NCI-H1105 (cell line): ENCODE results near the gene GBX2.
"Not testable (repeated sequence)": the region's sequence is repeated elsewhere in the genome, so short reads cannot be mapped to it uniquely, and the experiment has no call there.

ENCODE experiments used
- DNase-seq: peaks from one replicate; lab custom pipeline; 2025; lab: John Stamatoyannopoulos, UW

GBX2 gene

DNA sequence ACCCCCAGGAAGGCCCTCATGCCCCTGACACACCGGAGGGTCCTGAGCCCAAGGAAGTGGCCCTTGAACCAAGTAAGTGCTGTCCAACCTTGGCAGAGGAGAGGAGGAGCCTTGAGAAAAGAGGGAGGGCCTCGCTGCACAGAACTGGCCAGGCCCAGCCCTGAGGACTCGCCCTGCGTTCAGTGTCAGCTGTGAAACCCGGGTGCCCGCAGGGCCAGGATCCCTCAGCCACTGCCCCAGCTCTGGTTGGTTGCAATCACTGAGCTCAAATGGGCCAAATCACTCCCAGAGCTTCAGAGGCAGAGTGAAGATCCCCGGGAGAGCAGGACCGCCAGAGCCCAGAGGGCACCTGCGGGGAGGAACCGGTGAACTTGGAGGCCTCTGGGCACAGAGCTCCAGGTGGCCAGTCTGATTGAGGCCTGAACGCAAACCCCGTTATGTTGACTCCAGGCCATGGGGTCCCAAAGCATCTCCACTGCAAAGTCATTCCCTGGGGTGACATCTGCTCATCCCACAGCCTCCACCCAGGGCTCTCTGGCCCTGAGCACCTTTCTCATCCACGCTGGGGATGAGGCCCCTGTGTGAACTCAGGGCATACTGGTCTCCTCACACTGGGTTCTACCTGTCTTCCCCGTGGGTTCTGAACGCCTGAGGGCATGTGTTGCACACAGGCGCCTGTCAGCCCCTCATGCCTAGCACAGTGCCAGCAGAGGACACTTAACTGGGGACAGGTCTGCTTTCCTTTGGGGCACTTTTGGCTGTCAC, 11.9 kb downstream of the GBX2 start:
- DNase-seq: no peak

DNA sequence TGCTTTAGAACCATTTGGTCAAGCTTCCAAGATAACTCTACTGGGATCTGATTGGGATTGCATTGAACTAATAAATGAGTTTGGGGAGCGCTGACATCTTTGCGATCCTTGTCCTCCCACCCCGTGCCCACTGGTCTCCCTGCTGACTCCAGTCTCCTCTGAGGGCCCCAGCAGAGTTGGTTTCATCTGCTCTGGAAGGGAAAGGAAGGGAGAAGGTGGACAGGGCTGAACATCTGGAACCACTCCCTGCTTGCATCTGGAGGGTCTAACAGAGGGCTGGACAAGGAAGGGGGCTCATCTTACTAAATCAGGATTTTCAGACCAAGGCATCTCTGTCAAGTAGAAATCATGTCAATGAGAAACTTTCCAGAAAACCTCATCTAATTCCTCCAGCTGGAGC, 12.8 kb downstream of the GBX2 start:
- no peak for DNase-seq

DNA sequence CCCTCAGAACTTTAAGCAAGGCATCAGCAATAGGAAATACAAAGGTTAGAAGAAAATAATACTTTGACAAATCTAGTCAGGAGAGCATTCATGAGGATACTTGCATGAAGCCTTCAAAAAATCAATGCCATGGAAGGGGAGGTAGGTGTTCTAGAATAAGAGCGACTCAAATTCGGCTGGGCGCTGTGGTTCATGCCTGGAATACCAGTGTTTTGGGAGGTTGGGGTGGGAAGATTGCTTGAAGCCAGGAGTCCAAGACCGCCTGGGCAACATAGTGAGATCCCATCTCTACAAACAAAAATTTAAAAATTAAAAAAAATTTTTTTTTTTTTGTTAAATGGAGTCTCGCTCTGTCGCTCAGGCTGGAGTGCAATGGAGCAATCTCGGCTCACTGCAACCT, 21.8 kb downstream of the GBX2 start:
- DNase-seq: no peak

DNA sequence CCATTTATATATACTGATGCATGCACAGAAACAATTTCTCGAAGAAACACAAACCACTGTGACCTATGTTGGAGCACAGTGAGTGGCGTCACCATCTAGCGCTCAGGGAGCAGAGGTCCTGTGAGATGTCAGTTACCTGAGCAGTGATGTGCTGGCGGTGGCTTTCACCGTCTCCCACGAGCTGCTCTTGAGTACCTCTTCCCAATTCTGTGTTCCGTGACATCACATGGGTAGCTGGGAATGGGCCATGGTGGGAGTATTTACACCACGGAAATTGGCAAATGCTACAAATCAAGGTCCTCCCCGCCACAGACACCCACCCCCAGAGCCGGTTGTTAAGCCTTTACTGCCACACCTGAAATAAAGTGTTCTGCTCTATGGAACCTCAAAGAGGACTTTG, 24.4 kb downstream of the GBX2 start:
- no peak for DNase-seq

DNA sequence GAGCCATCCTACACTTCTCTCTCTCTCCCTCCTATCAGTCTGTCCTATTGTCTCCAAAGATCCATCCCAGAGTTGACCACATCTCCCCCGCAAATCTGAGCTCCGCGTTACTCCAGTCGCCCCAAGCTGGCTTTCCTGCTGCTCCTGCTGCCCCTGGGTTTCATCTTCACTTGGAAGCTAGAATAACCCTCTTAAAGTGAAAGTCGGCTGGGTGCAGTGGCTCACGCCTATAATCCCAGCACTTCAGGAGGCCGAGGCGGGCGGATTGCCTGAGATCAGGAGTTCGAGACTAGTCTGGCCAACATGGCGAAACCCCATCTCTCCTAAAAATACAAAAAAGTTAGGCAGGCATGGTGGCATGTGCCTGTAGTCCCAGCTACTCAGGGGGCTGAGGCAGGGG, 26.6 kb downstream of the GBX2 start:
- not testable (repeated sequence) for DNase-seq

DNA sequence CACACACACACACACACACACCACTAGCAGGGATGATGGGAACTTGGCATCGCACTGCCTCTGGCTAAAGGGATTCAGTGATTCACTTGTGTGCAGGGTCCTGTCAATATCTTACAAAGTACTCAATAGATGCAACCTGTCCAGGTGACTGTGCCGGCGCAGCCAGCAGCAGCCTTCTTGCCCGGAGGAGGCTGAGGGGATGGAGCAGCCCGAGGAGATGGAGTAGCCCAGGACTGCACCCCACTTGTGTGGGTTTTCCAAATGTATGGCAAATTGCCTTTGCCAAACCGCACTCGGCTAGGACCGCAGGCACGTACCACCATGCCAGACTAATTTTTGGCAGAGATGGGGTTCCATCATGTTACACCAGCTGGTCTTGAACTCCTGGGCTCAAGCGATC, 31.1 kb downstream of the GBX2 start:
- DNase-seq: no peak

DNA sequence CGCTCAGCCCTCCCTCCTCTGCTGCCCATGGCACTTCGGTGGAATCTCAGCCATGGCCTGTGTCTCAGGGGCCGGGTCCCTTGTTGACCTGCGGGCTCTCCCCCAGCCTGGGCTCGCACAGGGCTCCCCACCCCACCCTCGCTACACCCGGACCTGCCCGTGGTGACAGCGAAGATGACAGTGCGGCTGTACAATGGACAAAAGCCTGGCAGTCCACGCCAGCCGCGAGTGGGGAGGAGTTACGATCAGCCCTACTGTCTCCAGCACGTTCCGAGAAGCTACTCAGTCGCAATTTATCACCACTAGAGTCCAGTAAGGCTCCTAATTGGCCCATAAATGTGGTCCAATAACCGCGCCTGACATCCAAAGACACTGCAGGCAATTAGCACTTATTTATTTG, 31.6 kb downstream of the GBX2 start:
- no peak for DNase-seq

DNA sequence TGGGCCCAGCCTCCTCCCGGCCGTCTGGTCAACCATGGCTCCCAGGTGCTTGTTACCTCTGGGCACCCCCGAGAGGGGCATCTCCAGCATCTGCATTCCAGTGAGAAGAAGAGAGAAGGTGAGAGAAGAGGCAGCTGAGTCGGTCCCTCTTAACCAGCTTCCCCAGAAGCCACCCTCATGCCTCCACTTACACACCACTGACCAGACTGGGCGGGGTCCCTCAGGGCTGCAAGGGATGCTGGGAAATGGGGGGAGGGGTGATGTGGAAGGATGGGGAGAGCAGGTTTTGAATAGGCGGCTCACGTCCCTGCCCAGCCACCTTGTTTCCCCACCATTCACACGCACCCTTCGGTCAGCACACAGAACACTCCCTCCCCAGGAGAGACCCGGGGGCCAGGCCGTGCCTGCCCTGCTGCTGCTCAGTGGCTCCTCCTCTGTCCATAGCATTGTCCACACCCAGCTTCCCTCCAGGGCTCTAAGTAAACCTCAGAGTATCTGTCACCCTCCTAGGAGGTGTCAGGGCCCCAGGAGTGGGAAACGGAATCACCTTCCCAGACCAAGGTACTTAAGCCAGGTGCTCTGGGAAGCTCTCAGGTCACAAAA, 34.7 kb downstream of the GBX2 start:
- no peak for DNase-seq

DNA sequence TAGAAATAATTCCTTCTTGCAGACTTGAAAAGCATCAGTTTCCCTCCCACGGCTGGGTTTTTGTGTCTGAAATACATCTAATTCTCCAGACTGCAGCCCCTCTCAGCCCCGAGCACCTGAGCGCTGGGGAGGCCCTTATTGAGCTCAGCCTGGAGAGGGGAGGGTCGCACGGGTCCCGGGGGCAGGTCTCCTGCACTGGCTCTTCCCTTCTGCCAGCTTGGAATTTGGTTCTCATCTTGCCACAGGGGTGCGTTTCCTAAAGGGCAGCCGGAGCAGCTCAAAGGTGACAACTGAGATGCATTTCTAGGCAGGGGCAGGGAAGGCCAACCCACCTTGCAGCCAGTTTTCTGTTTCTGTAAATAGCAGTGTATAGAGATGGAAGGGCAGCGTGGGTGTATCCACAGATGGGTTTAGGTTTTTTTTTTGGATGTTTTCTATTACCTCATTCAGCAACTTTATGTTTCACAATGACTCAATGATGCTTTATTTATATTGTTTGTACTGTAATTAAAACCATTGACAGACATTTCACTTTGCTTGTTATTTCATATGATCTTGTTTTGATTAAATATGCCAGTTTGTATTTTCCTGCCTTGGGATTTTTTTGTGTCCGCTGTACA, 37.0 kb downstream of the GBX2 start:
- DNase-seq: no peak

DNA sequence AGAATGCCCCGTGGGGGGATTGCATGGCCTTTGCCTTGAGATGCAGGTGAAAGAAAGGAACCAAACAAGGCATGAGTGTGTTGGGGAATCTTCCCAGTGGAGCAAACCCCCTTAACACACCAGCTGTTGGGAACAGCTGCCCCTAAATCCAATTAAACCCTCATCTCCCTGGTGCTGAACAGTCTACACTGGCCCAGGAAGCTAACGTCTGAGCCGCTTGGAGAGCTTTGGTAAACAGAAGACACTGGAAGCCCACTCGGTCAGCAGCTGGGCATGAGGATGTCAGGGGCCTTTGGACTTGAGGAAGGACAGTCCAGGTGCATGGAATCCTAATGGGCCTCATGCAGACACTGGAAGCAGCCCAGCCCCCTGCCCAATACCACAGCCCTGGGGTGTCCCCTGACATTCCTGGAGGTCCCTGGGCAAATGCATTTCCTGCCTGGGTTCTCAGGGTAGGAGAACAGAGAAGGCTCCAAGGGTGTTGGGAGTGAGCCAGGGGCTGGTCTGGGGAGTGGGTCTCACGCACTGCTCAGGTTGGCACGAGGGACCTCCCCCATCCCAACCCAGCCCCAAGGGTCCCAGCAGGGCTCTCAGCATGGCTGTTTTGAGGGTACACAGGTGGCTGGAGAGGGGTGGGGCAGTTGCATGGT, 37.7 kb downstream of the GBX2 start:
- DNase-seq: no peak

DNA sequence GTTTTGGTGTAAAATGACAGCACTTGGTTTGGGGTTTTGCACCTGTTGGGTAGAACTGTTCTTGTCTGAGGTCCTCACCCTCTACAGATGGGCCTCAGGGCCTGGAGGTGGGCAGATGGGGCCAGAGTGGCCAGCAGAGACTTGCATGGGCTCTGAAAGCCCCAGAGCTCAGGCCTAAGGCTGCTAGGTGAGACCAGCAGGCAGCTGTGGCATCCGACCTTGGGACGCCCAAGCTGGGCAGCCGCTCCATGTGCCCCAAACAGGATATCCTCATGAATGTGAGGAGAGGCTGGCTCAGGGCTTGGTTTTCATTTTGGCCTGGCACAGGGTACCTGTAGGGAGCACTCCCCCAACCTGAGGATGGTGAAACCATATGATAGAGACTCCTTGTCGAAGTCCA, 38.3 kb downstream of the GBX2 start:
- DNase-seq: no peak

DNA sequence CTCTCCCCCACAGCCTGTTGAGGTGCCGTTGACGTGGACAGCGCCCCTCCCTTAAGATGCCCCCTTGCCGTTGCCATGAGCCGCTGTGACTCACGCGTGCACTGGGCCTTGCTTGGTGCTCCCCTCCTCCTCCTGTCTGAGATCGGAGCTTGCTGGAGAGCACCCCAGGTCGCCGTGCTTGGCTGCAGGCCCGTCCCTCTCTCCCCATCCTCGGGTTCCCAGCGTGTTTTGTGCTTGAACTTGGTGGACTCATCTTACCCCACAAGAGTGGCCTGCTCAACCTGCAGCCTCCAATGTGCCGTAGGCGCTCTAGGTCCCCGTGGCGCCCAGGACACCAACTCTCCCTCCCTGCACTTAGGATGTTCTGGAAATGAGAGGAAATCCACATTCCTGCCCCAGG, 39.9 kb downstream of the GBX2 start:
- DNase-seq: no peak

DNA sequence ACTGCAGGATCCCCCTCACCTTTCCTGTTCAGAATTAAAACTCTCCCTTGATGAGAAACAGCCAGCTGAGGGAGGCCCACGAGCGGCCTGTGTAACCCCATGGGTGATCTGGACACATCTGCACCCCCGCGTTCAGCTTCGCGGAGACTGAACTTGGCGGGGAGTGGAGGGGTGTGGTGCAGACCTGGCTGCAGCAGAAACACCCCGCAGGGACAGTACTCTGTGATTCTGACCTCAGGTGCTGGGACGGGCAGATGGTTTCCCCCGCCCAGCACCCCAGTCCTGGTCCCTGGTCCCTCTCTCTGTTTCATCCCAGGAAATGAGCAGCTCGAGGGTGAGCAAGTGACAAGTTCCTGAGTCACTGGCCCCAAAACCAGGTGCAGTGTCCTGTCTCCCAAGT, 41.2 kb downstream of the GBX2 start:
- DNase-seq: no peak

DNA sequence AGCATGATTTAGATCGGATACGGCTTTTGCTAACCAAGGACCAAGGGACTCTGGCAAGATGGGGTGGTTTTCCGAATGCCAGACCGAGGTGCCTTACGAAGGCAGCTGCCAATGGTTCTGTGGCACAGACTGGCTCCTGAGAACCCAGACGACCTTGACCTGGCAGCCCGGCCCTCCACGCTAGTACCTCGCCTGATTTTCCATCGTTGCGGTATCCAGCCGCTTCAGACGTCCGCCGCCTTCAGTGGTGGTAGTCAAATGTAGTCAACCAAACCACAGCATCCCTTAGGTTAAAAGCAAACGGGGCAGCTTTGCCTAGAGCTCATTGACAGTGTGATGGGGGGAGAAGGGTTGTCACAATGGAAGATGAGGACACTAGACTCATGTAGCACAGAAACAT, 42.6 kb downstream of the GBX2 start:
- DNase-seq: no peak

DNA sequence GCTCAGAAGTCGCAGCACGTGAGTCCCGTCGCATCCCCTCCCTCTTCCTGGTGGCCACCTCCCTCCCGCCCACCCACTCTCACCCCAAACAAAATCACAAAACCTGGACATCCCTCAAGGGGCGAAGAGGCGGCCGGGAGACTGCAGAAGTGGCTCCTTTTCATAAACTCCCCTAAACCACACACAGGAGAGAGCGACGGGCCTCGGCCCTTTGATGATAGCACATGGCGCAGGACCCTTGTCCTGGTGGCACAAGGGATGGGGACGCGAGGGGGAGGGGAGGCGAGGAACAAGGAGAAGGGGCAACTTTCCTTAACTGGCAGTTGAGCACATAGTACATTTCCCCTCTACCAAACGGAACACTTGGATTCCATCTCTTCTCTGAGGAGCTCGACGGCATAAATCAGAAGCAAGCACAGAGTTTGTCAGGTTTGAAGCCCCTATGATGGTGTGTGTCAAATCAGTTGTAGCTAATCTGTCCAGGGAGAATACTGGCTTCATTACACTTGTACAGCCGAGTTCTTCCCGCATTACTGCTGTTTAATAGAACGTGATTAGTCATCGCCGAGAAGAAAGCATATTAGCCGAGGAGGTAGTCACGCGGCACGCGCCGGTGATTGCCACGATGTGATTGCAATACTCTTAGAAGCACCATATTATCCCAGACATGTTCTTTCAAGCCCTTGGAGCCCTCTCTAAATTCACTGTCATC, 43.8 kb downstream of the GBX2 start:
- no peak for DNase-seq

DNA sequence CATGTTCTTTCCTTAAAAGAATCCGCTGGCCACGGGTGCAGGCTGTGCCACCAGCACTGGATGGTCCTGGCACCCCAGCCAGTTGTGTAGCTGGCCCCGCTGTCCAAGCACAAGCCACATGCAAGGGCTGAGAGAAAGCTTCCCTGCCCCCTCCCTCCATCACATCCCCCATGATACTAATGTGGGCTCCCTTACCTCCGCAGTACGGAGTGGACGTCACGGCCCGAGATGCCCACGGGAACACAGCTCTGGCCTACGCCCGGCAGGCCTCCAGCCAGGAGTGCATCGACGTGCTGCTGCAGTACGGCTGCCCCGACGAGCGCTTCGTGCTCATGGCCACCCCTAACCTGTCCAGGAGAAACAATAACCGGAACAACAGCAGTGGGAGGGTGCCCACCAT, 44.5 kb downstream of the GBX2 start:
- DNase-seq: no peak

DNA sequence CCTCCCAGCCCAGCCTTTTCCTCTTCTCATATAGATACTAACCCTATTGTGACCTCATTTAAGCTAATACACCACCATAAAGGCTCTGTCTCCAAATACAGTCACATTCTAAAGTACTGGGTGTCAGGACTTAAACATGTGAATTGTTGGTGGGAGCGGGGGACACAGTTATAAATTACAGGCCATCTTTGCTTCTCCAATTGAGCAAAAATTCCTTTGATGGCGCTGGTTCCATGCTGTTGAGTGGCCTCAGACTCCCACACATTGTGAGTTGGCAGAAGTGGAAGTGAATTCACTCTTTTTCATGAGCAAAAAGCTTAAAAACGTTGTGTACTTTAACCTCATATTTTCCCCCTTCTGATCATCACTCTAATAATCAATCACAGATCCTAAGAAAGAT, 46.0 kb downstream of the GBX2 start:
- no peak for DNase-seq

DNA sequence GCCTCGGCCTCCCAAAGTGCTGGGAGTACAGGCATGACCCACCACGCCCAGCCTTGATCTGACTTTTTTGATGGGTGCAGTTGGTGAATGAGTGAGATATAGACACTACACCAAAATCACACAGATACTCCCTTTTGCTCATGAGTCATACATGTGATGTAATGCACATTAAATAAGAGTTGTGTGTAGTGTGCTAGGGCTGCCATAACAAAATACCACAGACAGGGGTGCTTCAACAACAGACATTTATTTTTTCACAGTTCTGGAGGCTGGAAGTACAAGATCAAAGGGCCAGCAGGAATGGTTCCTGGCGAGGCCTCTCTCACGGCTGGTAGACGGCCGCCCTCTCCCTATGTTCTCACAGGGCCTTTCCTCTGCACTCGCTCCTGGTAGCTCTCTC, 46.6 kb downstream of the GBX2 start:
- no peak for DNase-seq

DNA sequence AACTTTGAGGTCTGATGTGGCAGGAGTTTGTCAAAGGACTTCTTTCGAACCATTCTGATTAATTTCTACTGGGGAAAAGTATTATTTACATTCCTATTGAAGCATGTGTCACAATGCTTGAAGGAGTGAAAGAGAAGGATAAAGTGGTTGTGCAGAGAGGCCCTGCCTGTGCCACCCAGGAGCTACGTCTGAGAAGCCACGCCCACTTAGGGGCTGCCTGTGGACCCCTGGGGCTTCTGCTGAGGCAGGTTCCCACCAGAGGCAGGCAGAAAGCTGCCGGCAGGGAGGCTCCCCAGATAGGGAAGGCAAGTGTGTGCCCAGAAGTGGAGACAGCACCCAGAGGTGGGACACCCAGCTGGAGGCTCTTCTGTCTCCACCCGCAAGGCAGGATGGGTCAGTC, 47.4 kb downstream of the GBX2 start:
- no peak for DNase-seq

DNA sequence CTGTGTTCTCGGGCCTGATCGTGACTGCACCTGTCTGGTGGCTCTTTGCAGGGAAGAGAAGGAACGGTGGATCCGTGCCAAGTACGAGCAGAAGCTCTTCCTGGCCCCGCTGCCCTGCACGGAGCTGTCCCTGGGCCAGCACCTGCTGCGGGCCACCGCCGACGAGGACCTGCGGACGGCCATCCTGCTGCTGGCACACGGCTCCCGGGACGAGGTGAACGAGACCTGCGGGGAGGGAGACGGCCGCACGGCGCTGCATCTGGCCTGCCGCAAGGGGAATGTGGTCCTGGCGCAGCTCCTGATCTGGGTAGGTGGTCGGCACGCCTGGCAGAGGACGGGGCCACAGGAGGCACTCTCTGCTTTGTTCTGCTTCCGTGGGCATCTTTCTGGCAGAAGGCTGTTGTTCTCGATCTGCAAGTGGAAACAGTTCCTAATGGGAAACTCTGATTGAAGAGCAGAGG, 48.0 kb downstream of the GBX2 start:
- no peak for DNase-seq

DNA sequence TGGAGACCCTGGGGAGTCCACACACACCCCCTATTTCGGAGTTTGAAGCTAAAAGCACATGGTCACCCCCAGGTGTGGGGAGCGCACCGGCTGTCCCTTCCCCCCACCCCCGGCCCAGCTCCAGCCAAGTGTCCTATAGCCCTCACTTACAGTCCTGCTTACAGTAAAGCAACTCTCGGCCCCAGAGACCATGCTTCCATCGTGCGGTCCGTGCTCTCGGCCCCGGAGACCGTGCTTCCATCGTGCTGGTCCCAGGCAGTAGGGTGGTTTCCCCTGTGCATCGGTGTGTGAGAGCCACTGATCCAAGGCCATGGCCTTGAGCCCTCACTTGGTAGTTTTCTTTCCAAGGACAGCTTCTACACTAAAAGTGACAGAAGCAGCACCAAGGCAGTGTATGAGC, 48.7 kb downstream of the GBX2 start:
- no peak for DNase-seq

DNA sequence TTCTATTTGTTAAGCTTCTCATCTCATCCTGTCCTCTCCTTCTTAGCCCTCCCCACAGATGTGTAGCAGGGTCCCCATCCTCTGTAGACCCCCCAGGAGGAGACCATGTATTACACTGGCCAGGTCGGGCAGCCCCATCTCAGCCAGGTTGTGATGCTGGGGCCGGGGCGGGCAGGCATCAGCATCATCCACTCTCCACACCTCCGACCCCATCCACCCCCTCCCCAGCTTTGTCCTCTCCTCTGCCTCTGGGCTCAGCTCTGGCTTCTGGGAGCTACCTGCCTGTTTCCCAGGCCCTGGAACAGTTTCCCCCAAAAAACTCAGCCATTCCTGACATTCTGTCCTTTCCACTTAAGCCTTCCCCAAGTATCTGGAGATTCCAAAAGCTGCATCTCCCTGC, 49.2 kb downstream of the GBX2 start:
- DNase-seq: no peak
